Stomach (tissue), 4 donors: ENCODE data around the gene NAPB.

ENCODE experiments used
- CTCF ChIP-seq, 7 experiments: fragments of 450-650 bp in 4 of 7; fragments of 200-600 bp in 3 of 7; sonication (generic) in 3 of 7; IDR thresholded peaks; one replicate each; pipeline ENCODE4 v1.5.1; 2016 to 2019; ENCODE audit warnings: antibody characterized with exemption in 7 of 7, control low read depth in 2 of 7, mild to moderate bottlenecking in 1 of 7
- EP300 ChIP-seq: sonication (generic); formaldehyde crosslinking; IDR thresholded peaks from one replicate; pipeline ENCODE4 v1.6.1; 2017; ENCODE audit warnings: antibody characterized with exemption
- POLR2A ChIP-seq, 4 donors: fragments of 450-650 bp; IDR thresholded peaks; one replicate each; pipeline ENCODE4 v1.6.1; 2016; ENCODE audit warnings: antibody characterized with exemption in 4 of 4, control low read depth in 2 of 4, mild to moderate bottlenecking in 1 of 4, moderate library complexity in 1 of 4
- POLR2AphosphoS5 ChIP-seq, 3 donors: sonication (generic); formaldehyde crosslinking; IDR thresholded peaks; one replicate each; pipeline ENCODE4 v1.6.1; 2016; ENCODE audit warnings: antibody characterized with exemption in 3 of 3

GRCh38 chr20:23358563-23358906 is 62.8 kb downstream of the NAPB start:
- TF ChIP-seq CTCF (IDR thresholded peaks at IDR 0.05) (no peak), POLR2A (IDR thresholded peaks at IDR 0.05) (no peak), EP300 (no peak), POLR2AphosphoS5 (IDR thresholded peaks at IDR 0.05) (no peak)
